ENCODE results near the gene SLC22A24.

DNA sequence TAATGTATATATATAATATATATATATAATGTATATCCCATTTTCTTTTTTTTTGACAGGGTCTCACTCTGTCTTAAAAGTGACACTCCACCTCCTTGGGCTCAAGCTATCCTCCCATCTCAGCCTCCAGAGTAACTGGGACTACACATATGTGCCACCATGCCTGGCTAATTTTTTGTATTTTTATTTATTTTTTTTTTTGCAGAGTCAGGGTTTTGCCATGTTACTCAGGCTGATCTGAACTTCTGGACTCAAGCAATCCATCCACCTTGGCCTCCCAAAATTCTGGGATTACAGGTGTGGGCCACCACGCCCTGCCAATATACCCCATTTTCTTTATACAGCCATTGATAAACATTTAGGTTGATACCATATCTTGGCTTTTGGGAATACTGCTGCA lies 33.9 kb upstream of the SLC22A24 start:
- TF ChIP-seq GATA3 (IDR thresholded peaks at IDR 0.05; ENCODE audit: low read depth, low read length) (no peak), GATA2 (IDR thresholded peaks at IDR 0.05; ENCODE audit: low read depth, low read length) (no peak)

All from SH-SY5Y (cell line).